Endothelial cell of umbilical vein (primary cell): ENCODE measurements around the gene PAQR7. TPM values are rescaled to one million over a fixed set of nuclear protein-coding genes. Genes with fewer than 3 reads are reported as not detected.

Source experiments
- BruUV-seq: library from RNA; stranded (reverse); fragments of 400-500 nt; replicated peaks from 2 replicates; lab custom pipeline; 2021; lab: Mats Ljungman, UMichigan
- CTCF ChIA-PET: fragments of 300-600, 350-600 bp; sonication (Branson Sonifier 250); formaldehyde crosslinking; loops from one replicate; lab custom pipeline; 2021; ENCODE audit warnings: antibody characterized with exemption, inconsistent platforms; lab: Charles Lee
- POLR2A ChIA-PET: fragments of 300-600, 350-600 bp; sonication (Branson Sonifier 250); formaldehyde crosslinking; loops from one replicate; lab custom pipeline; 2021; ENCODE audit warnings: antibody characterized with exemption, inconsistent platforms; lab: Charles Lee
- DNase-seq: peaks from one replicate; pipeline ENCODE4 v3.0.0-alpha.2; 2011; ENCODE audit warnings: low read depth, low spot score
- FAIRE-seq: peaks from 2 replicates; lab custom pipeline; 2011; peaks lifted over from hg19 to GRCh38; lab: Jason Lieb, UNC
- H2AFZ ChIP-seq: 2 replicates; pipeline ENCODE4 v1.6.0; 2012; ENCODE audit warnings: low read depth, low read length, control low read depth, inconsistent platforms
- H3K27ac ChIP-seq: 2 replicates; pipeline ENCODE4 v1.5.1; 2011; ENCODE audit warnings: low read depth, mild to moderate bottlenecking, control low read depth, low read length, moderate library complexity; ENCODE audit not compliant: insufficient read depth
- H3K27me3 ChIP-seq, 2 experiments: 2 replicates each; pipeline versions ENCODE4 v1.6.0 to v1.6.1; 2011; ENCODE audit warnings: low read length in 2 of 2, mixed read lengths in 1 of 2; ENCODE audit not compliant: control insufficient read depth in 2 of 2, insufficient read depth in 2 of 2
- H3K36me3 ChIP-seq, 2 experiments: 2 replicates in 1 of 2; 3 replicates in 1 of 2; pipeline ENCODE4 v1.5.1; 2011; ENCODE audit warnings: low read length in 2 of 2, mild to moderate bottlenecking in 1 of 2, moderate library complexity in 1 of 2; ENCODE audit not compliant: control insufficient read depth in 2 of 2, insufficient read depth in 2 of 2; ENCODE audit errors: extremely low read depth in 1 of 2
- H3K4me1 ChIP-seq: 3 replicates; pipeline ENCODE4 v1.5.1; 2011; ENCODE audit warnings: mild to moderate bottlenecking, low read length; ENCODE audit not compliant: control insufficient read depth, insufficient read depth; ENCODE audit errors: extremely low read depth
- H3K4me2 ChIP-seq: 2 replicates; pipeline ENCODE4 v1.6.1; 2011; ENCODE audit warnings: low read length, control low read depth, mixed read lengths; ENCODE audit not compliant: insufficient read depth
- H3K4me3 ChIP-seq, 3 experiments: fragments of 200-600 bp in 1 of 3; sonication (generic), shearing (Covaris generic) in 1 of 3; replicated peaks in 1 of 3; 2 replicates each; pipeline ENCODE4 v1.5.1; 2011 to 2016; ENCODE audit warnings: control low read depth in 3 of 3, low read length in 3 of 3, mild to moderate bottlenecking in 2 of 3, inconsistent platforms in 1 of 3, low read depth in 1 of 3, moderate library complexity in 1 of 3; ENCODE audit not compliant: insufficient read depth in 1 of 3
- H3K79me2 ChIP-seq: 2 replicates; pipeline ENCODE4 v1.6.0; 2012; ENCODE audit warnings: low read length, inconsistent platforms; ENCODE audit not compliant: control insufficient read depth, insufficient read depth
- H3K9ac ChIP-seq: replicated peaks from 2 replicates; pipeline ENCODE3; 2011; ENCODE audit warnings: low read length, control low read depth; ENCODE audit not compliant: insufficient read depth; ENCODE audit errors: extremely low read depth
- H3K9me1 ChIP-seq: replicated peaks from 3 replicates; pipeline ENCODE4 v1.6.0; 2011; ENCODE audit warnings: mild to moderate bottlenecking, low read length; ENCODE audit not compliant: control insufficient read depth, insufficient read depth; ENCODE audit errors: extremely low read depth
- H3K9me3 ChIP-seq: replicated peaks from 2 replicates; pipeline ENCODE4 v1.5.1; 2012; ENCODE audit warnings: low read length, inconsistent platforms; ENCODE audit not compliant: control insufficient read depth, insufficient read depth
- H4K20me1 ChIP-seq: replicated peaks from 2 replicates; pipeline ENCODE3; 2011; ENCODE audit warnings: mild to moderate bottlenecking, low read length; ENCODE audit not compliant: control insufficient read depth, insufficient read depth; ENCODE audit errors: extremely low read depth
- EZH2 ChIP-seq: IDR thresholded peaks from 2 replicates; pipeline ENCODE4 v1.6.1; 2012; ENCODE audit warnings: borderline replicate concordance, low read depth, mild to moderate bottlenecking, moderate library complexity, low read length, inconsistent platforms; ENCODE audit not compliant: severe bottlenecking
- FOS ChIP-seq: IDR thresholded peaks from 2 replicates; pipeline ENCODE4 v1.6.1; 2011; ENCODE audit warnings: mild to moderate bottlenecking, low read length, moderate library complexity, borderline replicate concordance; ENCODE audit not compliant: insufficient read depth
- GATA2 ChIP-seq: IDR thresholded peaks from 2 replicates; pipeline ENCODE4 v1.7.0; 2011; ENCODE audit warnings: low read depth, mild to moderate bottlenecking, moderate library complexity, mixed read lengths, low read length; ENCODE audit not compliant: insufficient read length, insufficient read depth
- JUN ChIP-seq: IDR thresholded peaks from 2 replicates; pipeline ENCODE4 v1.6.1; 2011; ENCODE audit warnings: borderline replicate concordance, low read depth; ENCODE audit not compliant: insufficient read length, insufficient read depth
- MAX ChIP-seq: IDR thresholded peaks from 2 replicates; pipeline ENCODE4 v1.6.1; 2011; ENCODE audit not compliant: insufficient read depth, insufficient read length
- MYC ChIP-seq: IDR thresholded peaks from one replicate; pipeline ENCODE4 v1.6.1; 2011; ENCODE audit warnings: mild to moderate bottlenecking, low read depth, low read length
- POLR2A ChIP-seq: IDR thresholded peaks from 2 replicates; pipeline ENCODE4 v1.6.1; 2012; ENCODE audit warnings: low read depth, mild to moderate bottlenecking, control low read depth, low read length
- POLR2AphosphoS5 ChIP-seq: IDR thresholded peaks from 2 replicates; pipeline ENCODE4 v1.6.1; 2012; ENCODE audit warnings: low read depth, mild to moderate bottlenecking, control low read depth, low read length, moderate library complexity; ENCODE audit not compliant: insufficient read depth
- dilution Hi-C: fragments of 300-500 bp; cut with MboI; formaldehyde crosslinking; loops from one replicate; pipeline ENCODE4 v1.15.0; 2019; ENCODE audit warnings: low sequenced_read_pairs; ENCODE audit not compliant: extremely low pct_ligation_motif_present
- intact Hi-C: fragments of 100-400 bp; cut with micrococcal nuclease; formaldehyde crosslinking; loops from one replicate; pipeline ENCODE4 v1.10.0; 2022
- polyA plus RNA-seq, 4 experiments: library from polyadenylated mRNA; depleted of rRNA in 3 of 4; stranded (reverse) in 3 of 4; unstranded in 1 of 4; fragments of >200 nt; gene quantifications; 2 replicates each; pipeline versions ENCODE4 v1.2.1 to v1.2.3, GENCODE V29; 2011 to 2012; ENCODE audit warnings: missing spikeins in 1 of 4
- total RNA-seq: library from RNA; stranded (reverse); gene quantifications from 2 replicates; pipeline ENCODE4 v1.2.3, GENCODE V29; 2021
- TF ChIP-seq, protein P1 (sequence below), 2 donors: IDR thresholded peaks; 1 replicate in 1 of 2; 2 replicates in 1 of 2; pipeline ENCODE4 v1.5.1; 2011; ENCODE audit warnings: low read length in 2 of 2, mild to moderate bottlenecking in 2 of 2, moderate library complexity in 2 of 2, control low read depth in 1 of 2, inconsistent platforms in 1 of 2, low read depth in 1 of 2; ENCODE audit not compliant: insufficient read depth in 1 of 2; ENCODE audit errors: extremely low read depth in 1 of 2

The PAQR7 gene
- total and polyA plus RNA-seq, 2 donors (not counting 3 experiments of a cell fraction or from before 2014, with no cell fraction given): 8.4 to 10.8 TPM

GRCh38 chr1:25834894-25835293 lies 40.6 kb downstream of the PAQR7 start:
- no peak for FAIRE-seq
- ChIA-PET CTCF (interaction anchor here (1.0 to 1.2 kb wide), 3 partner anchors 11 to 62 kb away, joined by 3 to 7 read pairs (median 3); no protein-coding TSS in a partner anchor), POLR2A (no interaction called here)

More at GRCh38 chr1:25834894-25835293, 40.6 kb downstream of the PAQR7 start:
- no peak for DNase-seq
- no peaks in the 10 kb centered on the region for H3K9me3 ChIP-seq
- dilution Hi-C loops: no loop called here
- intact Hi-C loops: no loop called here
- no peak overlapping the region for H2AFZ ChIP-seq
- H3K36me3 ChIP-seq: peaks cover 11 to 13% of the 10 kb centered on the region in 2 experiments
- no peaks in the 10 kb centered on the region for H3K9me1 ChIP-seq
- no TSS peak for BruUV-seq
- peaks cover 5% of the 10 kb centered on the region for H3K4me1 ChIP-seq
- H3K27ac ChIP-seq: no peak overlapping the region
- H4K20me1 ChIP-seq: no peaks in the 10 kb centered on the region
- no peak for TF ChIP-seq FOS
- TF ChIP-seq JUN: no peak
- TF ChIP-seq, protein P1, sequence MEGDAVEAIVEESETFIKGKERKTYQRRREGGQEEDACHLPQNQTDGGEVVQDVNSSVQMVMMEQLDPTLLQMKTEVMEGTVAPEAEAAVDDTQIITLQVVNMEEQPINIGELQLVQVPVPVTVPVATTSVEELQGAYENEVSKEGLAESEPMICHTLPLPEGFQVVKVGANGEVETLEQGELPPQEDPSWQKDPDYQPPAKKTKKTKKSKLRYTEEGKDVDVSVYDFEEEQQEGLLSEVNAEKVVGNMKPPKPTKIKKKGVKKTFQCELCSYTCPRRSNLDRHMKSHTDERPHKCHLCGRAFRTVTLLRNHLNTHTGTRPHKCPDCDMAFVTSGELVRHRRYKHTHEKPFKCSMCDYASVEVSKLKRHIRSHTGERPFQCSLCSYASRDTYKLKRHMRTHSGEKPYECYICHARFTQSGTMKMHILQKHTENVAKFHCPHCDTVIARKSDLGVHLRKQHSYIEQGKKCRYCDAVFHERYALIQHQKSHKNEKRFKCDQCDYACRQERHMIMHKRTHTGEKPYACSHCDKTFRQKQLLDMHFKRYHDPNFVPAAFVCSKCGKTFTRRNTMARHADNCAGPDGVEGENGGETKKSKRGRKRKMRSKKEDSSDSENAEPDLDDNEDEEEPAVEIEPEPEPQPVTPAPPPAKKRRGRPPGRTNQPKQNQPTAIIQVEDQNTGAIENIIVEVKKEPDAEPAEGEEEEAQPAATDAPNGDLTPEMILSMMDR (IDR thresholded peaks at IDR 0.05; ENCODE audit: extremely low read depth in 1 of 2, insufficient read depth in 1 of 2, low read depth in 1 of 2, low read length in 2 of 2): no peak
- no peak for TF ChIP-seq POLR2A
- TF ChIP-seq POLR2AphosphoS5: no peak
- TF ChIP-seq MYC: no peak
- TF ChIP-seq MAX: no peak
- no peak for TF ChIP-seq EZH2
- no peak for TF ChIP-seq GATA2
- H3K79me2 ChIP-seq: no peaks in the 10 kb centered on the region
- no peak overlapping the region for H3K4me2 ChIP-seq
- no peaks in the 10 kb centered on the region for H3K27me3 ChIP-seq
- H3K4me3 ChIP-seq: no peak overlapping the region
- H3K9ac ChIP-seq: no peak overlapping the region
